ENCODE results near the gene FOLR3.
A peak's percentile ranks its signal among the peaks of the same experiment; 100 is the strongest.

FOLR3 gene

DNA sequence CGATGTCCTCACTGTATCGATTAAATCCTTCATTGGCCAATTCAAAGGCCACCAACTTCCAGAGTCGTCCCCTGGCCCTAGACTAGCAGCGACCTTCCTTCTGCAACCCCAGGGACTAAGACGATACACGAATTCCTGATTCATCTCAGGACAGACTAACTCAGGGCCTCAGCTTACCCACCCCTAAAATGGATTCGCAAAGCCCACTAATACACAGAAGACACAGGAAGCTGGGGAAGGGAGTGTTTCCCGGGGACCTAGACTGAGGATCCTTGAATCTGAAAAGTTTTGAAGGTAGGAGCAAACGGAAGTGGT is 32.9 kb upstream of the FOLR3 start:
- in situ Hi-C loops (cut with MboI; ENCODE audit: low sequenced_read_pairs, unreplicated experiment) = no loop called here
- TF ChIP-seq, protein P1, sequence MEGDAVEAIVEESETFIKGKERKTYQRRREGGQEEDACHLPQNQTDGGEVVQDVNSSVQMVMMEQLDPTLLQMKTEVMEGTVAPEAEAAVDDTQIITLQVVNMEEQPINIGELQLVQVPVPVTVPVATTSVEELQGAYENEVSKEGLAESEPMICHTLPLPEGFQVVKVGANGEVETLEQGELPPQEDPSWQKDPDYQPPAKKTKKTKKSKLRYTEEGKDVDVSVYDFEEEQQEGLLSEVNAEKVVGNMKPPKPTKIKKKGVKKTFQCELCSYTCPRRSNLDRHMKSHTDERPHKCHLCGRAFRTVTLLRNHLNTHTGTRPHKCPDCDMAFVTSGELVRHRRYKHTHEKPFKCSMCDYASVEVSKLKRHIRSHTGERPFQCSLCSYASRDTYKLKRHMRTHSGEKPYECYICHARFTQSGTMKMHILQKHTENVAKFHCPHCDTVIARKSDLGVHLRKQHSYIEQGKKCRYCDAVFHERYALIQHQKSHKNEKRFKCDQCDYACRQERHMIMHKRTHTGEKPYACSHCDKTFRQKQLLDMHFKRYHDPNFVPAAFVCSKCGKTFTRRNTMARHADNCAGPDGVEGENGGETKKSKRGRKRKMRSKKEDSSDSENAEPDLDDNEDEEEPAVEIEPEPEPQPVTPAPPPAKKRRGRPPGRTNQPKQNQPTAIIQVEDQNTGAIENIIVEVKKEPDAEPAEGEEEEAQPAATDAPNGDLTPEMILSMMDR (IDR thresholded peaks at IDR 0.05; ENCODE audit: borderline replicate concordance, control extremely low read depth, extremely low read depth, insufficient read depth, missing control alignments) = no peak
- DNase-seq (ENCODE audit: low spot score) = no peak

DNA sequence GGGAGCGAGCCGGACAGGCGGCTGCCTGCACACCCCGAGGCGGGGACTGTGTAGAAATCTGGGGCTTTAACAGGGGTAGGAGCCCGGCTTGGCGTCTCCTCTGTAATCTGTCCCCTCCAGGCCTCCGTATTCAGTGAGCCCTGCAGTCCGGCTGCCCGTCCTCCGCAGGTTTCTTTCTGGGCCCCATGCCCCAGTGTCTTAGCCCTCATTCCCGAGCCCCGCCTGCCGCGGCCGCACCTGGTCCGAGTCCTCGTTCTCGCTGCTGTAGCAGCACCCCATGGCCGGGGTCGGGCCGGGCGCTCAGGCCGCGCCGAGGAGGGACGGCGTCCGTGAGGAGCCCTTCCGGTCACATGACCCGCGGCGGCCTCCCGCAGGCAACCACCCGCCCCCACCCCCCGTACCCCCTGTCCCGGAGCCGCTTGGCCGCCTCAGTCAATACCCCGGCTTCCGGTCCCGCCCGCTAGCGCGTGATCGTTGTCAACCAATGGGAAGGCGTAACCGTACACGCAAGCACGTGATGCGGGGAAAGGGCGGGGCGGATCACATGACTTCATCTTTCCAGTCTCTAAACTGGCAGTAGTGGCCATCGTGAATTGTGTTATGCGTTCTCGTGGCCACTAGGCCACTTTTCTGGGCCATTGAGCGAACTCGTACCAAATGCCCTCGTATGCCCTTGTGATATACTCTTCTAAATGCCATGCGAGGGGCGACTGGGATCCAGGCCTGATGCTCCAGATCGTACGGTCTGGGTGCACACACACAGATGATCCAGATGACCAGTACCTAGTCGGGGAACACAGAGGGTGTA is 32.4 kb upstream of the FOLR3 start, which contains the start of gene LAMTOR1:
LAMTOR1 (minus strand) TSS at position 352 of the 808 bp plus-strand sequence; CDS start at position 279, 73 bp downstream.
- TF ChIP-seq, protein P1 (IDR thresholded peaks at IDR 0.05; ENCODE audit: borderline replicate concordance, control extremely low read depth, extremely low read depth, insufficient read depth, missing control alignments) = no peak

DNA sequence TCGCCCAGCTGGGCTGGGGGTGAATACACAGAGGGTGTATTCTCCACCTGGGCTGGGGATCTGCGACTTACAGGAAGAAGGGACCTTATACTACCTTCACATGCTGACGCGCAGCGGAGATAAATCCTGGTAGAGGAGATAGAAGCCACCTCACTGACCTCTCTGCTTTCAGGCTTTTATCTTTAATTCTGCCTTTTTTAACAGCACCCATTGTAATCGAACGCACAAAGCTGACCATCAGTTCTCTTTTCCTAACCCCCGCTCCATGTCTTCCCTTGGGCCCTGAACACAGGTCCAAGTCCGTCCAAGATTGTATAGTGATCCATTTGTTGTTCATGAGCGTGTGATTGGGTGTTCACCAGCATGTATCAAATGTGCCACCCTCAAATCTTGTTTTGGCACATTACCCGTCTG is 31.8 kb upstream of the FOLR3 start:
- no peak for DNase-seq (ENCODE audit: low spot score)
- TF ChIP-seq, protein P1 (IDR thresholded peaks at IDR 0.05; ENCODE audit: borderline replicate concordance, control extremely low read depth, extremely low read depth, insufficient read depth, missing control alignments) = no peak
- in situ Hi-C loops (cut with MboI; ENCODE audit: low sequenced_read_pairs, unreplicated experiment) = no loop called here

More for the DNA sequence above, 32.4 kb upstream of the FOLR3 start, which contains the start of gene LAMTOR1:
- in situ Hi-C loops (cut with MboI; ENCODE audit: low sequenced_read_pairs, unreplicated experiment) = no loop called here
- peak; percentile 97 for DNase-seq (ENCODE audit: low spot score)

DNA sequence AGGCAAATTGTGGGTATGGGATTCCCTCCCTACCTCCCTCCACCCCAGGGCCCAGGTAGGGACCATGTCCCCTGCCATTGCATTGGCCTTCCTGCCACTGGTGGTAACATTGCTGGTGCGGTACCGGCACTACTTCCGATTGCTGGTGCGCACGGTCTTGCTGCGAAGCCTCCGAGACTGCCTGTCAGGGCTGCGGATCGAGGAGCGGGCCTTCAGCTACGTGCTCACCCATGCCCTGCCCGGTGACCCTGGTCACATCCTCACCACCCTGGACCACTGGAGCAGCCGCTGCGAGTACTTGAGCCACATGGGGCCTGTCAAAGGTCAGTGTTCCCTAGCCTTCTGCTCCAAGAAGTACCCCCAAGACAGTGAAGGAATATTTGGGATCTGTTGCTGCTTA is 29.6 kb upstream of the FOLR3 start, which contains the start of gene TOMT:
TOMT (plus strand) TSS at position 37 of the 400 bp plus-strand sequence; CDS start at position 65, 28 bp downstream.
- TF ChIP-seq, protein P1 (IDR thresholded peaks at IDR 0.05; ENCODE audit: borderline replicate concordance, control extremely low read depth, extremely low read depth, insufficient read depth, missing control alignments) = no peak
- in situ Hi-C loops (cut with MboI; ENCODE audit: low sequenced_read_pairs, unreplicated experiment) = no loop called here
- DNase-seq (ENCODE audit: low spot score) = no peak

DNA sequence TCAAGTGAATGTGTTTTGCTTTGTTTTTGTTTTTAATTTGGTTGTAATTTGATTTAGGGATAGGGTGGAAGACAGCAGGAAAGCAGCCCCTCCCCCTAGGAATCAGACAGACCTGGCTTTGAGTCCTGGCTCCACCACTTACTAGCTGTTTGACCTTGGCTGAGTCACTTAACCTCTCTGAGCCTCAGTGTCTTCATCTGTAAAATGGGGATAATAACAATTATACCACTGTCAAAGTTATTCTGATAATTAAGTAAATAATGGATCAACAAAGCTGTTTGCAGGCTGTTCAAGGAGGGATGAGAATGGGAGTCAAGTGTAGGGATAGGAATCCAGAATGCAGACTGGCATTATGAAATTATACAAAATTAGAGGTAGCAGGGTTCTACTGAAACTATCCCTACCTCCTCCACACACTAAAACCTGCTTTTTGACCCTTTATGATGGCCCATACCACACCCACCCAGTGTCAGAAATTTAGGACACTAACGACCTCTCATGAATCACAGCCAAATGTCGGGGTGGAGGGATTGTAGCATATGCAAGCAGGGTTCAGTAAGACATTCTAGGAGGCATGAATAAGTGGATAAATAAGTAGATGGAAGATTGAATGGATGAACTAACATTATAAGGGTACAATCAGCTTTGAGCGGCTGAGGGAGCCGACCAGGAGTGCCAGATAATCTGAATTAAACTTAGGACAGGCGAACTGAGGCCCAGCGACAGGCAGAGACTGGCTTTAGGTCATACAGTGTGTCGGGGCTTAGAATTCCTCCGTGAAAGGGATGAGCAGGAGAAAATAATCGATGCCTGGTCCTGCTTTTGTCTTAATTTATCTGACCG is 24.0 kb upstream of the FOLR3 start:
- in situ Hi-C loops (cut with MboI; ENCODE audit: low sequenced_read_pairs, unreplicated experiment) = no loop called here
- DNase-seq (ENCODE audit: low spot score) = no peak
- TF ChIP-seq, protein P1 (IDR thresholded peaks at IDR 0.05; ENCODE audit: borderline replicate concordance, control extremely low read depth, extremely low read depth, insufficient read depth, missing control alignments) = no peak

DNA sequence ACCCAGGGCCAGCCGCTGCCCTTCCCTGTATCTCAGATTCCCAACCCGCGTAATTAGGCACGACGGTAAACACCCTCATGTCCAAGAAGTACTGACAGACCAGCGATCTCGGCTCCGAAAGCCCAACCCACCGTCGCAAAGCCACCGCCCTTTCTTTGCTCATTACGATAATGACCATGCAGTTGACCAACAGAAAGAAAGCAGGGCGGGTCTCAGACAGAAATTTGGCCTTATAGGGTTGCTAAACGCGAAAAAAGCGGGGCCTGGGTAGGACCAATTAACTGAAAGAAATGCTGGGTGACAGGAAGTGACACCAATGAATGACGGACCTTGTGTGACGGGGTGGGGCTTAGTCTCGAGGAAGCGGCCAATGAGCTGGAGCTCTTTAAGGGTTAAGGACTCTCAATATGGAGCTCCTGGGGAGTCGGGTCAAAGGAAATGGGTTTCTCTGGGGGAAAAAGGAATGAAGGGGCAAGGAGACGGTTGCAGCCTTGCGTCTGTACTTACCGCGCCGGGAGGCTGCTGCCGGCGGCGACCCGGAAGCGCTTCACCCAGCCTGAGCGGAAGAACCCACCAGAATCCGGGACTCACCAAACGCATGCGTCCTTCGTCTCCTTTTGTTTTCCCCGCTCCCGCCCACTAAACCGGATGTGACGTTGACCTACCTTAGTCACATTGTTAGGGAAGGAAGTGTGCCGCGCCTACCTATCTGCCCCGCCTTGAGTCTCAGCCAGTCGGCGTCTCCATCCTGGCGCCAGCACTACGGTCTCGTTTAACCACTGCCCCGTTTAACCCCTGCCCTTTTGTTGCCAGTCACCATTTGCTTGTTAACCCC is 23.2 kb upstream of the FOLR3 start, which contains the start of gene ANAPC15:
ANAPC15 (minus strand) TSS at position 553 of the 835 bp plus-strand sequence. CDS start 1,419 bp downstream, outside the sequence.
- in situ Hi-C loops (cut with MboI; ENCODE audit: low sequenced_read_pairs, unreplicated experiment) = no loop called here
- TF ChIP-seq, protein P1 (IDR thresholded peaks at IDR 0.05; ENCODE audit: borderline replicate concordance, control extremely low read depth, extremely low read depth, insufficient read depth, missing control alignments) = no peak

More for the DNA sequence above, 23.2 kb upstream of the FOLR3 start, which contains the start of gene ANAPC15:
- DNase-seq (ENCODE audit: low spot score) = peak; percentile 89
